HCT116 (cell line): ENCODE results near the gene TAF11. TPM values are rescaled to one million over a fixed set of nuclear protein-coding genes. Genes with fewer than 3 reads are reported as not detected.

ENCODE experiments used
- ATAC-seq: fragments of 200-7000 bp; cut with Tn5 transposase; 2 replicates; pipeline ENCODE4 v1.9.1; 2020; ENCODE audit warnings: mild to moderate bottlenecking, moderate library complexity
- BruUV-seq: library from RNA; stranded (reverse); fragments of 400-500 nt; replicated peaks from 2 replicates; lab custom pipeline; 2021; lab: Mats Ljungman, UMichigan
- CTCF ChIA-PET: fragments of 300-600 bp; sonication (Branson Sonifier 250); formaldehyde crosslinking; loops from one replicate; lab custom pipeline; 2021; ENCODE audit warnings: antibody characterized with exemption; lab: Charles Lee
- POLR2A ChIA-PET: fragments of 300-600, 350-600 bp; sonication (Branson Sonifier 250); formaldehyde crosslinking; loops from one replicate; lab custom pipeline; 2021; ENCODE audit warnings: antibody characterized with exemption; lab: Charles Lee
- RAD21 ChIA-PET, 2 experiments: fragments of 300-600 bp; sonication (Branson Sonifier 250); formaldehyde crosslinking; loops; one replicate each; lab custom pipeline; 2023; ENCODE audit warnings: low total read pairs in 2 of 2; ENCODE audit not compliant: uncharacterized antibody in 2 of 2, unreplicated experiment in 2 of 2, low non-redundant PET in 1 of 2; lab: Charles Lee
- DNase-seq: peaks from one replicate; pipeline ENCODE4 v3.0.0-alpha.2; 2010; ENCODE audit warnings: low read depth, low spot score
- H2AFZ ChIP-seq: fragments of 200-600 bp; shearing (Covaris generic), sonication (generic); 2 replicates; pipeline ENCODE4 v1.6.1; 2017; ENCODE audit warnings: low read depth, mixed run types, mixed read lengths, antibody characterized with exemption, low read length; ENCODE audit not compliant: poor library complexity, severe bottlenecking
- H3K27ac ChIP-seq: 2 replicates; pipeline ENCODE4 v1.5.1; 2012; ENCODE audit warnings: low read depth, low read length
- H3K27me3 ChIP-seq: fragments of 200-600 bp; sonication (generic); 2 replicates; pipeline ENCODE4 v1.6.1; 2016; ENCODE audit warnings: mixed run types, low read length, mixed read lengths; ENCODE audit not compliant: insufficient read depth
- H3K36me3 ChIP-seq, 2 experiments: fragments of 200-500 bp in 1 of 2; fragments of 200-600 bp in 1 of 2; sonication (Bioruptor generic) in 1 of 2; sonication (generic) in 1 of 2; 2 replicates each; pipeline versions ENCODE4 v1.5.1 to v1.6.1; 2014 to 2016; ENCODE audit warnings: low read length in 2 of 2, inconsistent platforms in 1 of 2, mixed read lengths in 1 of 2, mixed run types in 1 of 2; ENCODE audit not compliant: insufficient read depth in 2 of 2, control insufficient read depth in 1 of 2
- H3K4me1 ChIP-seq, 2 experiments: fragments of 200-600 bp in 1 of 2; sonication (generic) in 1 of 2; 2 replicates each; pipeline versions ENCODE4 v1.5.1 to v1.6.1; 2012 to 2017; ENCODE audit warnings: low read length in 2 of 2, inconsistent platforms in 1 of 2, mild to moderate bottlenecking in 1 of 2, mixed read lengths in 1 of 2, mixed run types in 1 of 2, moderate library complexity in 1 of 2; ENCODE audit not compliant: insufficient read depth in 2 of 2, control insufficient read depth in 1 of 2
- H3K4me2 ChIP-seq: fragments of 200-600 bp; sonication (generic); 2 replicates; pipeline ENCODE4 v1.6.1; 2017; ENCODE audit warnings: mixed run types, low read length, mixed read lengths
- H3K4me3 ChIP-seq, 2 experiments: fragments of 200-600 bp in 1 of 2; sonication (generic) in 1 of 2; replicated peaks in 1 of 2; 2 replicates each; pipeline ENCODE4 v1.5.1; 2011 to 2016; ENCODE audit warnings: low read length in 2 of 2, control low read depth in 1 of 2, low read depth in 1 of 2, mild to moderate bottlenecking in 1 of 2, mixed read lengths in 1 of 2, mixed run types in 1 of 2
- H3K79me2 ChIP-seq: fragments of 200-600 bp; sonication (generic); 2 replicates; pipeline ENCODE4 v1.6.1; 2017; ENCODE audit warnings: mild to moderate bottlenecking, mixed run types, low read length, moderate library complexity, mixed read lengths; ENCODE audit not compliant: insufficient read depth
- H3K9ac ChIP-seq: fragments of 200-600 bp; sonication (generic); 2 replicates; pipeline ENCODE4 v1.6.1; 2016; ENCODE audit warnings: low read length, mixed read lengths
- H3K9me2 ChIP-seq: fragments of 200-600 bp; sonication (generic), shearing (Covaris generic); 2 replicates; pipeline ENCODE4 v1.6.1; 2017; ENCODE audit warnings: mixed run types, mild to moderate bottlenecking, moderate library complexity; ENCODE audit not compliant: insufficient read depth
- H3K9me3 ChIP-seq, 2 experiments: fragments of 200-500 bp in 1 of 2; fragments of 200-600 bp in 1 of 2; sonication (Bioruptor generic) in 1 of 2; sonication (generic) in 1 of 2; 2 replicates each; pipeline ENCODE4 v1.6.1; 2014 to 2017; ENCODE audit warnings: low read length in 2 of 2, mixed read lengths in 2 of 2, inconsistent platforms in 1 of 2, low read depth in 1 of 2, mild to moderate bottlenecking in 1 of 2, mixed run types in 1 of 2, moderate library complexity in 1 of 2; ENCODE audit not compliant: control insufficient read depth in 1 of 2, insufficient read depth in 1 of 2
- H4K20me1 ChIP-seq: fragments of 200-600 bp; sonication (generic), shearing (Covaris generic); 2 replicates; pipeline ENCODE4 v1.6.1; 2017; ENCODE audit warnings: mixed run types, mild to moderate bottlenecking, moderate library complexity; ENCODE audit not compliant: insufficient read depth
- CBX3 ChIP-seq: IDR thresholded peaks from 2 replicates; pipeline ENCODE4 v1.6.1; 2012; ENCODE audit warnings: low read depth
- CEBPB ChIP-seq: IDR thresholded peaks from 2 replicates; pipeline ENCODE4 v1.6.1; 2012; ENCODE audit warnings: low read depth
- POLR2AphosphoS5 ChIP-seq: IDR thresholded peaks from 2 replicates; pipeline ENCODE4 v1.6.1; 2011; ENCODE audit warnings: mild to moderate bottlenecking, low read depth, low read length, moderate library complexity
- RAD21 ChIP-seq: IDR thresholded peaks from 2 replicates; pipeline ENCODE4 v1.6.1; 2012; ENCODE audit warnings: low read depth, mild to moderate bottlenecking
- SIN3A ChIP-seq: IDR thresholded peaks from 2 replicates; pipeline ENCODE4 v1.6.1; 2012; ENCODE audit warnings: low read depth
- ZBTB33 ChIP-seq: IDR thresholded peaks from 2 replicates; pipeline ENCODE4 v1.6.1; 2011; ENCODE audit warnings: mild to moderate bottlenecking, low read length, moderate library complexity; ENCODE audit not compliant: insufficient replicate concordance; ENCODE audit errors: extremely low read depth
- intact Hi-C: fragments of 100-400 bp; cut with micrococcal nuclease; formaldehyde crosslinking; loops from 2 replicates; pipeline ENCODE4 v1.10.0; 2022
- total RNA-seq: library from RNA; stranded (reverse); gene quantifications from one replicate; pipeline ENCODE4 v1.2.1, GENCODE V29; 2021; ENCODE audit not compliant: unreplicated experiment

The TAF11 gene
- total RNA-seq, 1 experiment from 2014 or later = 23.7 TPM

- no peak for DNase-seq
- no peak overlapping the region for H3K4me2 ChIP-seq
- H4K20me1 ChIP-seq = no peaks in the 10 kb centered on the region; the same call in 1 of the 2 replicates
- H3K79me2 ChIP-seq = peaks cover 7% of the 10 kb centered on the region
- TF ChIP-seq CEBPB = no peak
- no peak for TF ChIP-seq CBX3
- no peak for TF ChIP-seq ZBTB33
- no peak for TF ChIP-seq POLR2AphosphoS5
- TF ChIP-seq RAD21 = no peak
- TF ChIP-seq SIN3A = no peak
- RAD21 ChIA-PET = no interaction called here
- H3K4me1 ChIP-seq = peaks cover 0 to 22% of the 10 kb centered on the region in 2 experiments; a peak in 2 of 4 replicates
- no peaks in the 10 kb centered on the region for H3K27me3 ChIP-seq
- H2AFZ ChIP-seq = no peak overlapping the region
- POLR2A ChIA-PET = no interaction called here
- H3K9me3 ChIP-seq = no peaks in the 10 kb centered on the region
- ATAC-seq = no peak
- intact Hi-C loops = no loop called here
- H3K4me3 ChIP-seq = no peak overlapping the region
- H3K9ac ChIP-seq = no peak overlapping the region
- no peak overlapping the region for H3K27ac ChIP-seq
- no peaks in the 10 kb centered on the region for H3K36me3 ChIP-seq
- no TSS peak for BruUV-seq
- CTCF ChIA-PET = no interaction called here
- no peaks in the 10 kb centered on the region for H3K9me2 ChIP-seq
These were observed 37.2 kb upstream of the TAF11 start for GRCh38 chr6:34924831-34925625.
